Brain microvascular endothelial cell (primary cell): ENCODE data around the gene ZBTB16.

ENCODE experiments used
- DNase-seq: peaks from one replicate; pipeline ENCODE4 v3.0.0-alpha.2; 2020
- H3K27ac ChIP-seq: fragments of 250-450 bp; sonication (Bioruptor Pico); 2 replicates; pipeline ENCODE4 v1.5.1; 2020; ENCODE audit warnings: mild to moderate bottlenecking, moderate library complexity
- H3K27me3 ChIP-seq: fragments of 250-450 bp; sonication (Bioruptor Pico); replicated peaks from 2 replicates; pipeline ENCODE4 v1.5.1; 2020; ENCODE audit warnings: mild to moderate bottlenecking
- H3K36me3 ChIP-seq: fragments of 250-450 bp; sonication (Bioruptor Pico); replicated peaks from 2 replicates; pipeline ENCODE4 v1.5.1; 2020; ENCODE audit warnings: mild to moderate bottlenecking
- H3K4me3 ChIP-seq: 2 replicates; pipeline ENCODE4 v1.5.1; 2011; ENCODE audit warnings: low read depth, mild to moderate bottlenecking, control low read depth, low read length, moderate library complexity
- CTCF ChIP-seq: IDR thresholded peaks from 2 replicates; pipeline ENCODE4 v1.5.1; 2011; ENCODE audit warnings: low read depth, mild to moderate bottlenecking, moderate library complexity, low read length, control low read depth, inconsistent platforms; ENCODE audit errors: missing control alignments
- in situ Hi-C: cut with HindIII; loops from 2 replicates; pipeline ENCODE4 v1.10.0; 2017; ENCODE audit warnings: low sequenced_read_pairs, low pct_ligation_motif_present

ZBTB16 gene

GRCh38 chr11:114098927-114099326 is 39.4 kb downstream of the ZBTB16 start:
- Histone ChIP-seq H3K27me3 (peaks cover 5% of the 10 kb centered on the region), H3K36me3 (no peaks in the 10 kb centered on the region), H3K27ac (no peak overlapping the region), H3K4me3 (no peak overlapping the region)
- DNase-seq, result no peak
- in situ Hi-C loops, result no loop called here
- TF ChIP-seq CTCF, result no peak

- Histone ChIP-seq H3K36me3 (no peaks in the 10 kb centered on the region), H3K27me3 (peaks cover 5% of the 10 kb centered on the region), H3K27ac (no peak overlapping the region), H3K4me3 (no peak overlapping the region)
- in situ Hi-C loops, result no loop called here
- TF ChIP-seq CTCF, result no peak
- no peak for DNase-seq
Observed at GRCh38 chr11:114099392-114100178, 40.1 kb downstream of the ZBTB16 start.

- Histone ChIP-seq H3K27me3 (peaks cover 12% of the 10 kb centered on the region), H3K36me3 (no peaks in the 10 kb centered on the region), H3K4me3 (no peak overlapping the region), H3K27ac (no peak overlapping the region)
- no peak for TF ChIP-seq CTCF
- in situ Hi-C loops, result no loop called here
- no peak for DNase-seq
Observed at GRCh38 chr11:114102993-114103896, 43.7 kb downstream of the ZBTB16 start.

GRCh38 chr11:114105611-114106010 is 46.1 kb downstream of the ZBTB16 start:
- no peak for TF ChIP-seq CTCF
- H3K27ac ChIP-seq, result no peak overlapping the region
- no peaks in the 10 kb centered on the region for H3K36me3 ChIP-seq
- H3K27me3 ChIP-seq, result peaks cover 28% of the 10 kb centered on the region
- H3K4me3 ChIP-seq, result no peak overlapping the region
- no peak for DNase-seq
- in situ Hi-C loops, result no loop called here

- in situ Hi-C loops, result no loop called here
- TF ChIP-seq CTCF, result no peak
- DNase-seq, result no peak
- no peak overlapping the region for H3K4me3 ChIP-seq
- no peaks in the 10 kb centered on the region for H3K36me3 ChIP-seq
- no peak overlapping the region for H3K27ac ChIP-seq
- H3K27me3 ChIP-seq, result peaks cover 30% of the 10 kb centered on the region
Observed at GRCh38 chr11:114106047-114106446, 46.5 kb downstream of the ZBTB16 start.
